Measurements from ENCODE around the gene WDR82.

DNA sequence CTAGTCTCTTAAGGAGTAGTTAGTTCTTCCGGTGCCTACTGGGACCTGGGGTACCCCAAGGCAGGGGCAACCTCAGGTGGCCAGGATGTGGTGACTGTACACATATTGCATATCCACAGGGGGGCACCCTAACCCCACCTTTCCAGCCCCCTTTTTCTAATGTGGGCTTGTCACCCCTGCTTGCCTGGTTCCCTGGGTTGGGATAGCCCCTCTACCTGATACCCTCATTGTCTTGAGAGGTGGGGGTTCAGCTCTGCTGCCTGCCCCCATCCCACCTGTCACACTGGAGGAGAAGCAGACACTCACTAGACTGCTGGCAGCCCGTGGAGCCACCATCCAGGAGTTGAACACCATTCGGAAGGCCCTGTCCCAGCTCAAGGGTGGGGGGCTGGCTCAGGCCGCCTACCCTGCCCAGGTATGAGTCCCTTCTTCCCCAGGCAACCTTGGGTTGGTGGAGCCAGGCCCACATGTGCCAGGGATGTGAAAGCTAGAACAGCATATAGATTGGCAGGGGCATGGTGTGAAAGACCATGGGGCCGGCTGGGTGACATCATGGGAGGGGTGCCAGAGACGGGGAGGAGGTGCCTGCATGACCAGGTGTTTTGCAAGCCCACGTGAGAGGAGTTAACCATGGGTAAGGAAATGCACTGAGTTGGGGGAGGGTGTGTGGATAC, 13.2 kb upstream of the WDR82 start:
- TF ChIP-seq, protein P1, sequence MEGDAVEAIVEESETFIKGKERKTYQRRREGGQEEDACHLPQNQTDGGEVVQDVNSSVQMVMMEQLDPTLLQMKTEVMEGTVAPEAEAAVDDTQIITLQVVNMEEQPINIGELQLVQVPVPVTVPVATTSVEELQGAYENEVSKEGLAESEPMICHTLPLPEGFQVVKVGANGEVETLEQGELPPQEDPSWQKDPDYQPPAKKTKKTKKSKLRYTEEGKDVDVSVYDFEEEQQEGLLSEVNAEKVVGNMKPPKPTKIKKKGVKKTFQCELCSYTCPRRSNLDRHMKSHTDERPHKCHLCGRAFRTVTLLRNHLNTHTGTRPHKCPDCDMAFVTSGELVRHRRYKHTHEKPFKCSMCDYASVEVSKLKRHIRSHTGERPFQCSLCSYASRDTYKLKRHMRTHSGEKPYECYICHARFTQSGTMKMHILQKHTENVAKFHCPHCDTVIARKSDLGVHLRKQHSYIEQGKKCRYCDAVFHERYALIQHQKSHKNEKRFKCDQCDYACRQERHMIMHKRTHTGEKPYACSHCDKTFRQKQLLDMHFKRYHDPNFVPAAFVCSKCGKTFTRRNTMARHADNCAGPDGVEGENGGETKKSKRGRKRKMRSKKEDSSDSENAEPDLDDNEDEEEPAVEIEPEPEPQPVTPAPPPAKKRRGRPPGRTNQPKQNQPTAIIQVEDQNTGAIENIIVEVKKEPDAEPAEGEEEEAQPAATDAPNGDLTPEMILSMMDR (IDR thresholded peaks at IDR 0.05; ENCODE audit: poor library complexity): peak; percentile 55
- no peak for TF ChIP-seq EZH2 (IDR thresholded peaks at IDR 0.05; ENCODE audit: borderline replicate concordance)
